HCT116 (cell line): ENCODE measurements around the gene MEF2D. TPM values are rescaled to one million over a fixed set of nuclear protein-coding genes. Genes with fewer than 3 reads are reported as not detected.

Source experiments
- ATAC-seq: fragments of 200-7000 bp; cut with Tn5 transposase; 2 replicates; pipeline ENCODE4 v1.9.1; 2020; ENCODE audit warnings: mild to moderate bottlenecking, moderate library complexity
- BruUV-seq: library from RNA; stranded (reverse); fragments of 400-500 nt; replicated peaks from 2 replicates; lab custom pipeline; 2021; lab: Mats Ljungman, UMichigan
- CTCF ChIA-PET: fragments of 300-600 bp; sonication (Branson Sonifier 250); formaldehyde crosslinking; loops from one replicate; lab custom pipeline; 2021; ENCODE audit warnings: antibody characterized with exemption; lab: Charles Lee
- POLR2A ChIA-PET: fragments of 300-600, 350-600 bp; sonication (Branson Sonifier 250); formaldehyde crosslinking; loops from one replicate; lab custom pipeline; 2021; ENCODE audit warnings: antibody characterized with exemption; lab: Charles Lee
- RAD21 ChIA-PET, 2 experiments: fragments of 300-600 bp; sonication (Branson Sonifier 250); formaldehyde crosslinking; loops; one replicate each; lab custom pipeline; 2023; ENCODE audit warnings: low total read pairs in 2 of 2; ENCODE audit not compliant: uncharacterized antibody in 2 of 2, unreplicated experiment in 2 of 2, low non-redundant PET in 1 of 2; lab: Charles Lee
- DNase-seq: peaks from one replicate; pipeline ENCODE4 v3.0.0-alpha.2; 2010; ENCODE audit warnings: low read depth, low spot score
- H2AFZ ChIP-seq: fragments of 200-600 bp; shearing (Covaris generic), sonication (generic); 2 replicates; pipeline ENCODE4 v1.6.1; 2017; ENCODE audit warnings: low read depth, mixed run types, mixed read lengths, antibody characterized with exemption, low read length; ENCODE audit not compliant: poor library complexity, severe bottlenecking
- H3K27ac ChIP-seq: 2 replicates; pipeline ENCODE4 v1.5.1; 2012; ENCODE audit warnings: low read depth, low read length
- H3K27me3 ChIP-seq: fragments of 200-600 bp; sonication (generic); 2 replicates; pipeline ENCODE4 v1.6.1; 2016; ENCODE audit warnings: mixed run types, low read length, mixed read lengths; ENCODE audit not compliant: insufficient read depth
- H3K36me3 ChIP-seq, 2 experiments: fragments of 200-500 bp in 1 of 2; fragments of 200-600 bp in 1 of 2; sonication (Bioruptor generic) in 1 of 2; sonication (generic) in 1 of 2; 2 replicates each; pipeline versions ENCODE4 v1.5.1 to v1.6.1; 2014 to 2016; ENCODE audit warnings: low read length in 2 of 2, inconsistent platforms in 1 of 2, mixed read lengths in 1 of 2, mixed run types in 1 of 2; ENCODE audit not compliant: insufficient read depth in 2 of 2, control insufficient read depth in 1 of 2
- H3K4me1 ChIP-seq, 2 experiments: fragments of 200-600 bp in 1 of 2; sonication (generic) in 1 of 2; 2 replicates each; pipeline versions ENCODE4 v1.5.1 to v1.6.1; 2012 to 2017; ENCODE audit warnings: low read length in 2 of 2, inconsistent platforms in 1 of 2, mild to moderate bottlenecking in 1 of 2, mixed read lengths in 1 of 2, mixed run types in 1 of 2, moderate library complexity in 1 of 2; ENCODE audit not compliant: insufficient read depth in 2 of 2, control insufficient read depth in 1 of 2
- H3K4me2 ChIP-seq: fragments of 200-600 bp; sonication (generic); 2 replicates; pipeline ENCODE4 v1.6.1; 2017; ENCODE audit warnings: mixed run types, low read length, mixed read lengths
- H3K4me3 ChIP-seq, 2 experiments: fragments of 200-600 bp in 1 of 2; sonication (generic) in 1 of 2; replicated peaks in 1 of 2; 2 replicates each; pipeline ENCODE4 v1.5.1; 2011 to 2016; ENCODE audit warnings: low read length in 2 of 2, control low read depth in 1 of 2, low read depth in 1 of 2, mild to moderate bottlenecking in 1 of 2, mixed read lengths in 1 of 2, mixed run types in 1 of 2
- H3K79me2 ChIP-seq: fragments of 200-600 bp; sonication (generic); 2 replicates; pipeline ENCODE4 v1.6.1; 2017; ENCODE audit warnings: mild to moderate bottlenecking, mixed run types, low read length, moderate library complexity, mixed read lengths; ENCODE audit not compliant: insufficient read depth
- H3K9ac ChIP-seq: fragments of 200-600 bp; sonication (generic); 2 replicates; pipeline ENCODE4 v1.6.1; 2016; ENCODE audit warnings: low read length, mixed read lengths
- H3K9me2 ChIP-seq: fragments of 200-600 bp; sonication (generic), shearing (Covaris generic); 2 replicates; pipeline ENCODE4 v1.6.1; 2017; ENCODE audit warnings: mixed run types, mild to moderate bottlenecking, moderate library complexity; ENCODE audit not compliant: insufficient read depth
- H3K9me3 ChIP-seq, 2 experiments: fragments of 200-500 bp in 1 of 2; fragments of 200-600 bp in 1 of 2; sonication (Bioruptor generic) in 1 of 2; sonication (generic) in 1 of 2; 2 replicates each; pipeline ENCODE4 v1.6.1; 2014 to 2017; ENCODE audit warnings: low read length in 2 of 2, mixed read lengths in 2 of 2, inconsistent platforms in 1 of 2, low read depth in 1 of 2, mild to moderate bottlenecking in 1 of 2, mixed run types in 1 of 2, moderate library complexity in 1 of 2; ENCODE audit not compliant: control insufficient read depth in 1 of 2, insufficient read depth in 1 of 2
- H4K20me1 ChIP-seq: fragments of 200-600 bp; sonication (generic), shearing (Covaris generic); 2 replicates; pipeline ENCODE4 v1.6.1; 2017; ENCODE audit warnings: mixed run types, mild to moderate bottlenecking, moderate library complexity; ENCODE audit not compliant: insufficient read depth
- CEBPB ChIP-seq: IDR thresholded peaks from 2 replicates; pipeline ENCODE4 v1.6.1; 2012; ENCODE audit warnings: low read depth
- JUND ChIP-seq: IDR thresholded peaks from 2 replicates; pipeline ENCODE4 v1.6.1; 2012
- POLR2AphosphoS5 ChIP-seq: IDR thresholded peaks from 2 replicates; pipeline ENCODE4 v1.6.1; 2011; ENCODE audit warnings: mild to moderate bottlenecking, low read depth, low read length, moderate library complexity
- RAD21 ChIP-seq: IDR thresholded peaks from 2 replicates; pipeline ENCODE4 v1.6.1; 2012; ENCODE audit warnings: low read depth, mild to moderate bottlenecking
- REST ChIP-seq: IDR thresholded peaks from 2 replicates; pipeline ENCODE4 v1.6.1; 2012; ENCODE audit warnings: low read depth
- SIN3A ChIP-seq: IDR thresholded peaks from 2 replicates; pipeline ENCODE4 v1.6.1; 2012; ENCODE audit warnings: low read depth
- SRF ChIP-seq: IDR thresholded peaks from 2 replicates; pipeline ENCODE4 v1.6.1; 2012; ENCODE audit warnings: low read depth
- TCF7L2 ChIP-seq: IDR thresholded peaks from 2 replicates; pipeline ENCODE4 v1.7.0; 2011; ENCODE audit warnings: borderline replicate concordance, inconsistent platforms; ENCODE audit not compliant: insufficient read depth, insufficient read length; ENCODE audit errors: extremely low read depth
- YY1 ChIP-seq: IDR thresholded peaks from 2 replicates; pipeline ENCODE4 v1.6.1; 2011; ENCODE audit warnings: low read length, low read depth, moderate library complexity, mild to moderate bottlenecking; ENCODE audit not compliant: insufficient replicate concordance; ENCODE audit errors: extremely low read depth
- intact Hi-C: fragments of 100-400 bp; cut with micrococcal nuclease; formaldehyde crosslinking; loops from 2 replicates; pipeline ENCODE4 v1.10.0; 2022
- total RNA-seq: library from RNA; stranded (reverse); gene quantifications from one replicate; pipeline ENCODE4 v1.2.1, GENCODE V29; 2021; ENCODE audit not compliant: unreplicated experiment

The MEF2D gene
- total RNA-seq, 1 experiment from 2014 or later = 44.2 TPM

DNA sequence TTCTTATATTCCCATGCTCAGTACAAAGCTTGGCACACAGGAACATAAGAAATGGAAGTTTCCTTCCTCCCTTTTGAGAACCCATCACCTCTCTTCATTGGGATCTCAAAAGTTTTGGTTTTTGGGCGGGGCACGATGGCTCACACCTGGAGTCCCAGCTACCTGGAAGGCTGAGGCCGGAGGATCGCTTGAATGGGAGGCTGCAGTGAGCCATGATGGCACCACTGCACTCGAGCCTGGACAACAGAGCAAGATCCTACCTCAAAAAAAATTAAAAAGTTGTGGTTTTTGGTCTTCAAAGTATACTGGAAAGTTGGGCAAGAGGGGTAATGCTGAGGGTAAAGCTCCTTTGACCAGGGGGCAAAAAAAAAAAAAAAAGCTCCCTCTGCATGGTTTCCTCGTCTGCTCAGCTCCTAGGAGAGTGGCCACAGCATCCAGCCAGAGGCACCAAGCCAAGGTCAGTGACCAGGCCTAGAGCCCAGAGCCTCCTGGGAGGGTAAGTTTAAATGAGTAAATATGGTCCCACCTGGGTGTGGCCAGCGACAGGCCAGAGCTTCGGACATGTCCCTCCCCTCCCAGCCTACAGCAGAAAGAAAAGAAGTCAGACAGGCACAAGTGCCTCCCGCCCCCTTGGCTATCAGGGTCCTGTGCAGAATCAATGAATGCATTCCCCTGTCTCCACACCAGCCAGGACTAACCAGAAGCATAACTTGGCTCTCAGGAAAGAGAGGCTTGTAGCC lies 5.0 kb downstream of the MEF2D start:
- Histone ChIP-seq H3K27me3 (no peaks in the 10 kb centered on the region), H3K79me2 (peaks cover 99% of the 10 kb centered on the region), H4K20me1 (no peaks in the 10 kb centered on the region; the same call in 1 of the 2 replicates), H3K9ac (no peak overlapping the region), H3K36me3 (no peaks in the 10 kb centered on the region), H2AFZ (no peak overlapping the region), H3K4me2 (peak overlapping the region; percentile 34; the same call in 1 of the 2 replicates), H3K4me1 (peaks cover 34 to 72% of the 10 kb centered on the region in 2 experiments), H3K9me2 (no peaks in the 10 kb centered on the region), H3K9me3 (no peaks in the 10 kb centered on the region), H3K4me3 (no peak overlapping the region), H3K27ac (no peak overlapping the region)
- CTCF ChIA-PET = interaction anchor here (0.6 kb wide), 1 partner anchor 15 kb away, joined by 3 read pairs; no protein-coding TSS in a partner anchor
- intact Hi-C loops = no loop called here
- RAD21 ChIA-PET = interaction anchor here in 1 of 2 experiments (0.6 kb wide), 1 partner anchor 136 kb away, joined by 3 read pairs; no protein-coding TSS in a partner anchor
- DNase-seq = no peak
- no TSS peak for BruUV-seq
- TF ChIP-seq RAD21 = no peak
- TF ChIP-seq SIN3A = no peak
- no peak for TF ChIP-seq REST
- TF ChIP-seq CEBPB = no peak
- no peak for TF ChIP-seq YY1
- TF ChIP-seq JUND = no peak
- TF ChIP-seq SRF = no peak
- TF ChIP-seq TCF7L2 = no peak
- TF ChIP-seq POLR2AphosphoS5 = no peak
- no peak for ATAC-seq
- POLR2A ChIA-PET = no interaction called here
